B cell (primary cell): ENCODE measurements around the gene PRM2.

ENCODE experiments used
- CTCF ChIP-seq: fragments of 200-600 bp; IDR thresholded peaks from one replicate; pipeline ENCODE4 v1.8.0; 2022; ENCODE audit warnings: antibody characterized with exemption, mild to moderate bottlenecking
- EZH2 ChIP-seq: IDR thresholded peaks from 2 replicates; pipeline ENCODE4 v1.6.1; 2012; ENCODE audit warnings: borderline replicate concordance, low read depth, mild to moderate bottlenecking, moderate library complexity, low read length; ENCODE audit not compliant: insufficient read depth, poor library complexity, severe bottlenecking

- TF ChIP-seq CTCF (no peak), EZH2 (no peak)
These were observed 42.5 kb upstream of the PRM2 start for GRCh38 chr16:11318817-11319216.
